Activated B cell treated with CpG ODN at 0.5 μM for 24 hours (primary cell): Measurements from ENCODE around the gene CFD. TPM values are rescaled to one million over a fixed set of nuclear protein-coding genes. Genes with fewer than 3 reads are reported as not detected.

Source experiments
- ATAC-seq: fragments of 200-7000 bp; cut with Tn5 transposase; one replicate; pipeline ENCODE4 v1.10.0; 2021; ENCODE audit warnings: low read depth, mild to moderate bottlenecking, moderate library complexity
- CTCF ChIA-PET: fragments of 350-600 bp; sonication (Branson Sonifier 250); formaldehyde crosslinking; loops from one replicate; lab custom pipeline; 2021; ENCODE audit warnings: antibody characterized with exemption; lab: Charles Lee
- POLR2A ChIA-PET: fragments of 350-600 bp; sonication (Branson Sonifier 250); formaldehyde crosslinking; loops from one replicate; lab custom pipeline; 2021; ENCODE audit warnings: antibody characterized with exemption; lab: Charles Lee
- DNase-seq: peaks from one replicate; pipeline ENCODE4 v3.0.0; 2022
- H3K27ac Mint-ChIP-seq: one replicate; pipeline ENCODE4 v1.8.0; 2020; ENCODE audit warnings: mixed read lengths
- H3K27me3 Mint-ChIP-seq: one replicate; pipeline ENCODE4 v1.8.0; 2021; ENCODE audit warnings: mixed read lengths
- H3K36me3 Mint-ChIP-seq: one replicate; pipeline ENCODE4 v1.8.0; 2021; ENCODE audit warnings: low read depth, mixed read lengths
- H3K4me1 Mint-ChIP-seq: one replicate; pipeline ENCODE4 v1.8.0; 2021; ENCODE audit warnings: mixed read lengths
- H3K4me3 Mint-ChIP-seq: one replicate; pipeline ENCODE4 v1.8.0; 2020; ENCODE audit warnings: mild to moderate bottlenecking, mixed read lengths
- H3K9me3 Mint-ChIP-seq: one replicate; pipeline ENCODE4 v1.8.0; 2020; ENCODE audit warnings: mixed read lengths
- intact Hi-C: fragments of 100-400 bp; cut with micrococcal nuclease; formaldehyde crosslinking; loops from one replicate; pipeline ENCODE4 v1.15.1; 2024
- total RNA-seq: library from RNA; stranded (reverse); gene quantifications from 2 replicates; pipeline ENCODE4 v1.2.3, GENCODE V29; 2022
- TF ChIP-seq, protein P1 (sequence below): fragments of 200-600 bp; IDR thresholded peaks from one replicate; pipeline ENCODE4 v1.8.0; 2022; ENCODE audit warnings: antibody characterized with exemption, mild to moderate bottlenecking

Gene CFD
- total RNA-seq, 1 donor from 2014 or later = not detected

DNA sequence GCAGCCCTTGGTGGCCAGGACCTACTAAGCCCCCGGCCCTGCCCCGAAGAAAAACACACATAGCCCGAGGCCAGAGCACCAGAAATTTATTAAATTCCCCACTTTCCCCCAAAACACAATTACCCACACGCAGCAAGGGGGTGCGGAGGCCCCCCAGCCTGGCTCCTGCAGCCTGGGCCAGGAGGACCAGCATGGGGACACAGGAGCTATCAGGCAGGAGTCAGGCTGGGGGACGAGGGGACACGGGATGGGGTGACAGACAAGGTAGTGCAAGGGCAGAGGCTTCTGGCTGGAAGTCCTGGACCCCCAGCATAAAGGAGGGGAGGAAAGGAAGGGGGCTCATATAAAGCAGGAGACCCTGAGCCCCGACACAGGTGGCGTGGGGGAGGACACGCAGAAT is 37.0 kb downstream of the CFD start:
- Mint-ChIP-seq H3K9me3 (no peaks in the 10 kb centered on the region), H3K4me3 (no peak overlapping the region), H3K27ac (no peak overlapping the region), H3K36me3 (peaks cover 42% of the 10 kb centered on the region), H3K4me1 (peaks cover 27% of the 10 kb centered on the region), H3K27me3 (no peaks in the 10 kb centered on the region)
- CTCF ChIA-PET = no interaction called here
- ATAC-seq (no peak), DNase-seq (no peak)
- POLR2A ChIA-PET = interaction anchor here (7.8 kb wide), 1 partner anchor 10 kb away, joined by 213 read pairs; no protein-coding TSS in a partner anchor
- TF ChIP-seq, protein P1, sequence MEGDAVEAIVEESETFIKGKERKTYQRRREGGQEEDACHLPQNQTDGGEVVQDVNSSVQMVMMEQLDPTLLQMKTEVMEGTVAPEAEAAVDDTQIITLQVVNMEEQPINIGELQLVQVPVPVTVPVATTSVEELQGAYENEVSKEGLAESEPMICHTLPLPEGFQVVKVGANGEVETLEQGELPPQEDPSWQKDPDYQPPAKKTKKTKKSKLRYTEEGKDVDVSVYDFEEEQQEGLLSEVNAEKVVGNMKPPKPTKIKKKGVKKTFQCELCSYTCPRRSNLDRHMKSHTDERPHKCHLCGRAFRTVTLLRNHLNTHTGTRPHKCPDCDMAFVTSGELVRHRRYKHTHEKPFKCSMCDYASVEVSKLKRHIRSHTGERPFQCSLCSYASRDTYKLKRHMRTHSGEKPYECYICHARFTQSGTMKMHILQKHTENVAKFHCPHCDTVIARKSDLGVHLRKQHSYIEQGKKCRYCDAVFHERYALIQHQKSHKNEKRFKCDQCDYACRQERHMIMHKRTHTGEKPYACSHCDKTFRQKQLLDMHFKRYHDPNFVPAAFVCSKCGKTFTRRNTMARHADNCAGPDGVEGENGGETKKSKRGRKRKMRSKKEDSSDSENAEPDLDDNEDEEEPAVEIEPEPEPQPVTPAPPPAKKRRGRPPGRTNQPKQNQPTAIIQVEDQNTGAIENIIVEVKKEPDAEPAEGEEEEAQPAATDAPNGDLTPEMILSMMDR = no peak
- intact Hi-C loops = no loop called here

DNA sequence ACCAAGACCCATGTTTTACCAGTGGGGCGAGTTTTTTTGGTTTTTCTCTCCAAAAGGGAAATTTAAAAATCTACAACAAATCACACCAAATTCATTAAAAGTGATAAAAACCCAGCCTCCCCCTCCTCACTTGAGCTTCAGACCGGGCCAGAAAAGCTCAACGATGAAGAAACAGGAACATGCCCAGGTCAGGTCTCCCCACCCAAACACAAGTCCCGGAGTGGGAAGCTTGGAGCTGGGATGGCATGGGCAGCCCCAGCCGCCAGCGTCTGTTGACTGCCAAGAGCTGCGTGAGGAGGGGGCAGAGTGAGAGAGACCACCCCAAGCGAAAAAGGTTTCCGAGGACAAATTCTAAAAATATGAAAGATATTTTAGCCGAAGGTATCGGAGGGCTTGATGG is 37.5 kb downstream of the CFD start:
- no peak for DNase-seq
- CTCF ChIA-PET = no interaction called here
- H3K9me3 Mint-ChIP-seq = no peaks in the 10 kb centered on the region
- peaks cover 46% of the 10 kb centered on the region for H3K36me3 Mint-ChIP-seq
- ATAC-seq = no peak
- intact Hi-C loops = no loop called here
- peaks cover 27% of the 10 kb centered on the region for H3K4me1 Mint-ChIP-seq
- POLR2A ChIA-PET = interaction anchor here (7.8 kb wide), 1 partner anchor 10 kb away, joined by 213 read pairs; no protein-coding TSS in a partner anchor
- H3K27ac Mint-ChIP-seq = no peak overlapping the region
- H3K27me3 Mint-ChIP-seq = no peaks in the 10 kb centered on the region
- no peak overlapping the region for H3K4me3 Mint-ChIP-seq
- TF ChIP-seq, protein P1 = no peak

DNA sequence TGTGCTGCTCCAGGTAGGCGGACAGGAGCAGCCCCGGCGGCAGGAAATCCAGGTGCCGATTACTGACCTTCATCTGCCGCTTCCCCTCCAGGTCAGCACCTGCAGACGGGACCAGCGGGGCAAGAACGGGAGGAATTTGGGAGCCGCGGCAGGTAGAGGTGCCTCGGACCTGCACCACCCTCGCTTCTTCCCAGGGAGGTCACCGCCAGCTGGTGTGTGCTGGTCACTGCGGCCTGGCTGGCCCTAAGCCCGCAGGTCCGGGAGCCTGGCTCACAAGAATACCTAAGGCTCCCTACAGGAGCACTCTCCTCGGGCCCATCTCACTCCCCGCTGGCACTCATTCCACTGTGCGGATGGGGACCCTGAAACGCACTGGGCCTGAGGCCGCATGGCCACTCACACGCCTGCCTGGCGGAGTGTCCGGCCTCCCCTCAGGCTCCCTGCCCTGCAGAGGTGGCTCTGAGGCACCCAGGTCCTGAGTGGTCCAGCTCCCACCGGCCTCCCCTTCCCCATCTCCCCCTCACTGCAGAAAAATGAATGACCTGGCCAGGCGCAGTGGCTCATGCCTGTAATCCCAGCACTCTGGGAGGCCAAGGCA is 38.1 kb downstream of the CFD start:
- H3K27me3 Mint-ChIP-seq = no peaks in the 10 kb centered on the region
- intact Hi-C loops = no loop called here
- ChIA-PET POLR2A (interaction anchor here (7.8 kb wide), 1 partner anchor 9 kb away, joined by 213 read pairs; no protein-coding TSS in a partner anchor), CTCF (no interaction called here)
- ATAC-seq (no peak), DNase-seq (no peak)
- H3K27ac Mint-ChIP-seq = no peak overlapping the region
- H3K4me1 Mint-ChIP-seq = peaks cover 25% of the 10 kb centered on the region
- H3K4me3 Mint-ChIP-seq = no peak overlapping the region
- no peaks in the 10 kb centered on the region for H3K9me3 Mint-ChIP-seq
- TF ChIP-seq, protein P1 = no peak
- peaks cover 47% of the 10 kb centered on the region for H3K36me3 Mint-ChIP-seq

DNA sequence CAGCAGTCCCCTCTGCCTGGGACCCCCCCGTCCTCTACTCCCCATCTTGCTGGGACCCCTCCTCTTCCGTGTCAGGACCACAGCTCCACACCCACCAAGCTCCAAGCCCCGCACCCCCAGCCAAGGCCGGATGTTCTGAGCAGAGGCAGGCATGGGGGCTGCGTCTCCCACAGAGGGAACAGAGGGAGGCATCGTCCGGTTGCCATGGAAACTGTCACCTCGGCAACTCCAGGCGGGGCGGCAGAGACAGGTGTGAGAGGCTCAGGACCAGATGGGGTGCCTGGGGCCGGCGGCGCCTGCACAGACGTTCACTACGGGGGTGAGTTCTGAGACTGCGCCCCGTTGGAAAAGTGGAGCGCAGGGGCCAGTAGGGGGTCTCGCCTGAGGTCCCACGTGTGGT is 39.2 kb downstream of the CFD start:
- no peak for DNase-seq
- ChIA-PET POLR2A (interaction anchor here (0.6 to 7.8 kb wide), 2 partner anchors 8 to 1146 kb away, joined by 4 to 213 read pairs; no protein-coding TSS in a partner anchor), CTCF (interaction anchor here (0.5 kb wide), 1 partner anchor 35 kb away, joined by 3 read pairs; no protein-coding TSS in a partner anchor)
- H3K4me3 Mint-ChIP-seq = no peak overlapping the region
- peak; percentile 66 for ATAC-seq
- H3K27me3 Mint-ChIP-seq = no peaks in the 10 kb centered on the region
- TF ChIP-seq, protein P1 = no peak
- H3K36me3 Mint-ChIP-seq = peaks cover 42% of the 10 kb centered on the region
- intact Hi-C loops = no loop called here
- peaks cover 21% of the 10 kb centered on the region for H3K4me1 Mint-ChIP-seq
- H3K9me3 Mint-ChIP-seq = no peaks in the 10 kb centered on the region
- H3K27ac Mint-ChIP-seq = peak overlapping the region; percentile 85

DNA sequence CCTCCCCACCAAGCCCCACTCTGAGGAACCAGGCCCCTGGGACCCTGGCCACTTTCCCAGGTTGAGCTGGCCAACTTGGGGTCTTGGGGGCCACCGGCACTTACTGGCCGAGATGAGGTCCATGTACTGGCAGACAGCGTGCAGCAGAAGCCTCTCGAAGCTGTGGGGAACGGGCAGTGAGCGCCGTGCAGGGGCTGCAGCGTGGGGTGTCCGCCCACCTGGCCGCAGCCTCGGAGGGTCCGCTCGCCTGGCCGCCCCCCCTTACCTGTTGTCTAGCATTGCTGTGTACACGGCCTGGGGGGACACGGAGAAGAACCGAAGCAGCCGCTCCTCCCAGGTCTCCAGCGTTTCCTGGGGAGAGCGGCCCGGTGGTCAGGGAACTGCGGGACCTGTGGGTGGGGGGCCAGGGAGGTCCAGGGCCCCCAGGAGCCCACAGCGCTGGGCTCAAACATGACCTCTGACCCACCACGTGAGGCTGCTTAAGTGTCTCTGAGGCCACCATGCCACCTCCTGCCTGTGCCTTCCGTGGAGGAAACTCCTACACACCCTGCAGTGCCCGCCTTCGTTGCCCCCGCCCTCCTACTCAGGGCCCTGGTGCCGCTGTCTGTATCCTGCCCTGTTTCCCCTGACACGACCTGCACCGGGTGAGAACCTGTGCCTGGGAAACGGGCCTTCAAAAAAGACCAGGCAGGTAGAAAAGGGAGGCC is 40.0 kb downstream of the CFD start:
- H3K27me3 Mint-ChIP-seq = no peaks in the 10 kb centered on the region
- H3K36me3 Mint-ChIP-seq = peaks cover 49% of the 10 kb centered on the region
- H3K27ac Mint-ChIP-seq = peak overlapping the region; percentile 85
- TF ChIP-seq, protein P1 = no peak
- intact Hi-C loops = no loop called here
- H3K4me3 Mint-ChIP-seq = no peak overlapping the region
- ChIA-PET POLR2A (interaction anchor here (7.8 kb wide), 1 partner anchor 7 kb away, joined by 213 read pairs; no protein-coding TSS in a partner anchor), CTCF (interaction anchor here (0.6 kb wide), 1 partner anchor 1494 kb away, joined by 3 read pairs; no protein-coding TSS in a partner anchor)
- H3K4me1 Mint-ChIP-seq = peaks cover 25% of the 10 kb centered on the region
- ATAC-seq (no peak), DNase-seq (no peak)
- H3K9me3 Mint-ChIP-seq = no peaks in the 10 kb centered on the region
